RKO (cell line): ENCODE data around the gene NCOA6.
"Not testable (repeated sequence)": the region's sequence is repeated elsewhere in the genome, so short reads cannot be mapped to it uniquely, and the experiment has no call there.

Experiments
- DNase-seq: peaks from one replicate; pipeline ENCODE4 v3.0.0-alpha.2; 2016; ENCODE audit warnings: low spot score

NCOA6 gene

GRCh38 chr20:34829191-34829590 lies 3.7 kb upstream of the NCOA6 start:
- no peak for DNase-seq

- DNase-seq = peak; percentile 50
These were observed 483 bp downstream of the NCOA6 start for GRCh38 chr20:34824806-34825529.

GRCh38 chr20:34824452-34824805 lies 1.0 kb downstream of the NCOA6 start:
- peak; percentile 79 for DNase-seq

GRCh38 chr20:34824026-34824425 lies 1.4 kb downstream of the NCOA6 start:
- DNase-seq = no peak

- no peak for DNase-seq
These were observed 4.5 kb downstream of the NCOA6 start for GRCh38 chr20:34820805-34821578.

GRCh38 chr20:34817801-34818200 lies 7.7 kb downstream of the NCOA6 start:
- DNase-seq = no peak

GRCh38 chr20:34817072-34817471 lies 8.4 kb downstream of the NCOA6 start:
- DNase-seq = no peak

- no peak for DNase-seq
These were observed 9.8 kb downstream of the NCOA6 start for GRCh38 chr20:34815636-34816035.

GRCh38 chr20:34808583-34808982 lies 16.9 kb downstream of the NCOA6 start:
- DNase-seq = no peak

GRCh38 chr20:34807944-34808465 lies 17.4 kb downstream of the NCOA6 start:
- not testable (repeated sequence) for DNase-seq

- DNase-seq = no peak
These were observed 19.2 kb downstream of the NCOA6 start for GRCh38 chr20:34806255-34806654.

GRCh38 chr20:34798871-34799270 lies 26.6 kb downstream of the NCOA6 start:
- DNase-seq = no peak

- DNase-seq = no peak
These were observed 27.1 kb downstream of the NCOA6 start for GRCh38 chr20:34798328-34798727.

- DNase-seq = no peak
These were observed 28.1 kb downstream of the NCOA6 start for GRCh38 chr20:34797012-34797995.

GRCh38 chr20:34794006-34794585 lies 31.4 kb downstream of the NCOA6 start:
- no peak for DNase-seq

GRCh38 chr20:34792687-34793363 lies 32.6 kb downstream of the NCOA6 start:
- DNase-seq = no peak

- no peak for DNase-seq
These were observed 34.0 kb downstream of the NCOA6 start for GRCh38 chr20:34791289-34792020.

GRCh38 chr20:34781220-34781619 lies 44.2 kb downstream of the NCOA6 start:
- DNase-seq = no peak

GRCh38 chr20:34780291-34780690 lies 45.2 kb downstream of the NCOA6 start:
- DNase-seq = not testable (repeated sequence)

- DNase-seq = no peak
These were observed 49.3 kb downstream of the NCOA6 start for GRCh38 chr20:34776177-34776576.
